ENCODE measurements around the gene RUBCNL. TPM values are rescaled to one million over a fixed set of nuclear protein-coding genes. Genes with fewer than 3 reads are reported as not detected.

The RUBCNL gene
- total and polyA plus RNA-seq, 2 donors (not counting 3 experiments of a cell fraction or from before 2014, with no cell fraction given): not detected

- dilution Hi-C loops (cut with MboI; ENCODE audit: extremely low pct_ligation_motif_present, low sequenced_read_pairs) (no loop called here), intact Hi-C loops (cut with micrococcal nuclease) (no loop called here)
- no peaks in the 10 kb centered on the region for H3K9me3 ChIP-seq (replicated peaks; ENCODE audit: control insufficient read depth, insufficient read depth, low read length)
- H3K4me2 ChIP-seq (ENCODE audit: insufficient read depth, low read length): no peak overlapping the region
- TF ChIP-seq MYC (IDR thresholded peaks at IDR 0.05; ENCODE audit: low read depth, low read length) (no peak), MAX (IDR thresholded peaks at IDR 0.05; ENCODE audit: insufficient read depth, insufficient read length) (no peak), JUN (IDR thresholded peaks at IDR 0.05; ENCODE audit: borderline replicate concordance, insufficient read depth, insufficient read length, low read depth) (no peak), POLR2A (IDR thresholded peaks at IDR 0.05; ENCODE audit: low read depth, low read length) (no peak), EZH2 (IDR thresholded peaks at IDR 0.05; ENCODE audit: borderline replicate concordance, low read depth, low read length, severe bottlenecking) (no peak), GATA2 (IDR thresholded peaks at IDR 0.05; ENCODE audit: insufficient read depth, insufficient read length, low read depth, low read length) (no peak), FOS (IDR thresholded peaks at IDR 0.05; ENCODE audit: borderline replicate concordance, insufficient read depth, low read length) (no peak), POLR2AphosphoS5 (IDR thresholded peaks at IDR 0.05; ENCODE audit: insufficient read depth, low read depth, low read length) (no peak)
- TF ChIP-seq, protein P1, sequence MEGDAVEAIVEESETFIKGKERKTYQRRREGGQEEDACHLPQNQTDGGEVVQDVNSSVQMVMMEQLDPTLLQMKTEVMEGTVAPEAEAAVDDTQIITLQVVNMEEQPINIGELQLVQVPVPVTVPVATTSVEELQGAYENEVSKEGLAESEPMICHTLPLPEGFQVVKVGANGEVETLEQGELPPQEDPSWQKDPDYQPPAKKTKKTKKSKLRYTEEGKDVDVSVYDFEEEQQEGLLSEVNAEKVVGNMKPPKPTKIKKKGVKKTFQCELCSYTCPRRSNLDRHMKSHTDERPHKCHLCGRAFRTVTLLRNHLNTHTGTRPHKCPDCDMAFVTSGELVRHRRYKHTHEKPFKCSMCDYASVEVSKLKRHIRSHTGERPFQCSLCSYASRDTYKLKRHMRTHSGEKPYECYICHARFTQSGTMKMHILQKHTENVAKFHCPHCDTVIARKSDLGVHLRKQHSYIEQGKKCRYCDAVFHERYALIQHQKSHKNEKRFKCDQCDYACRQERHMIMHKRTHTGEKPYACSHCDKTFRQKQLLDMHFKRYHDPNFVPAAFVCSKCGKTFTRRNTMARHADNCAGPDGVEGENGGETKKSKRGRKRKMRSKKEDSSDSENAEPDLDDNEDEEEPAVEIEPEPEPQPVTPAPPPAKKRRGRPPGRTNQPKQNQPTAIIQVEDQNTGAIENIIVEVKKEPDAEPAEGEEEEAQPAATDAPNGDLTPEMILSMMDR (IDR thresholded peaks at IDR 0.05; ENCODE audit: extremely low read depth in 1 of 2, insufficient read depth in 1 of 2, low read depth in 1 of 2, low read length in 2 of 2): no peak
- no peak overlapping the region for H3K27ac ChIP-seq (ENCODE audit: insufficient read depth, low read depth, low read length)
- H3K4me3 ChIP-seq (replicated peaks in 1 of 3; ENCODE audit: insufficient read depth in 1 of 3, low read depth in 1 of 3, low read length in 3 of 3): no peak overlapping the region
- no peaks in the 10 kb centered on the region for H4K20me1 ChIP-seq (replicated peaks; ENCODE audit: control insufficient read depth, extremely low read depth, insufficient read depth, low read length)
- ChIA-PET CTCF (no interaction called here), POLR2A (no interaction called here)
- H3K9ac ChIP-seq (replicated peaks; ENCODE audit: extremely low read depth, insufficient read depth, low read length): no peak overlapping the region
- no TSS peak for BruUV-seq (replicated peaks)
- H3K79me2 ChIP-seq (ENCODE audit: control insufficient read depth, insufficient read depth, low read length): no peaks in the 10 kb centered on the region
- H3K4me1 ChIP-seq (ENCODE audit: control insufficient read depth, extremely low read depth, insufficient read depth, low read length): no peaks in the 10 kb centered on the region
- no peaks in the 10 kb centered on the region for H3K9me1 ChIP-seq (replicated peaks; ENCODE audit: control insufficient read depth, extremely low read depth, insufficient read depth, low read length)
- DNase-seq (ENCODE audit: low read depth, low spot score) (no peak), FAIRE-seq (no peak)
- no peaks in the 10 kb centered on the region for H3K36me3 ChIP-seq (ENCODE audit: control insufficient read depth in 2 of 2, extremely low read depth in 1 of 2, insufficient read depth in 2 of 2, low read length in 2 of 2)
- no peak overlapping the region for H2AFZ ChIP-seq (ENCODE audit: low read depth, low read length)
- no peaks in the 10 kb centered on the region for H3K27me3 ChIP-seq (ENCODE audit: control insufficient read depth in 2 of 2, insufficient read depth in 2 of 2, low read length in 2 of 2)
Observed at GRCh38 chr13:46341112-46341711, 45.8 kb downstream of the RUBCNL start.
